Measurements from ENCODE around the gene SNRNP40. TPM values are rescaled to one million over a fixed set of nuclear protein-coding genes. Genes with fewer than 3 reads are reported as not detected.

The SNRNP40 gene
- total RNA-seq, 1 donor from 2014 or later = 32.3 TPM

GRCh38 chr1:31315902-31316301 lies 19.3 kb upstream of the SNRNP40 start:
- TF ChIP-seq CTCF (IDR thresholded peaks at IDR 0.05) = no peak
- no peaks in the 10 kb centered on the region for H3K9me3 Mint-ChIP-seq (ENCODE audit: low read depth)
- peaks cover 39% of the 10 kb centered on the region for H3K36me3 Mint-ChIP-seq (ENCODE audit: low read depth)
- H3K27ac Mint-ChIP-seq (ENCODE audit: unreplicated experiment) = no peak overlapping the region
- no peak for DNase-seq (ENCODE audit: low spot score)
- H3K4me1 Mint-ChIP-seq (ENCODE audit: low read depth) = no peaks in the 10 kb centered on the region
- no peak overlapping the region for H3K4me3 Mint-ChIP-seq (ENCODE audit: unreplicated experiment)
- no peaks in the 10 kb centered on the region for H3K27me3 Mint-ChIP-seq (ENCODE audit: low read depth)

GRCh38 chr1:31310198-31310597 lies 13.6 kb upstream of the SNRNP40 start:
- no peak for DNase-seq (ENCODE audit: low spot score)
- no peak overlapping the region for H3K27ac Mint-ChIP-seq (ENCODE audit: unreplicated experiment)
- no peak overlapping the region for H3K4me3 Mint-ChIP-seq (ENCODE audit: unreplicated experiment)
- TF ChIP-seq CTCF (IDR thresholded peaks at IDR 0.05) = no peak
- peaks cover 18% of the 10 kb centered on the region for H3K4me1 Mint-ChIP-seq (ENCODE audit: low read depth)
- H3K9me3 Mint-ChIP-seq (ENCODE audit: low read depth) = no peaks in the 10 kb centered on the region
- no peaks in the 10 kb centered on the region for H3K27me3 Mint-ChIP-seq (ENCODE audit: low read depth)
- peaks cover 28% of the 10 kb centered on the region for H3K36me3 Mint-ChIP-seq (ENCODE audit: low read depth)

GRCh38 chr1:31308036-31308435 lies 11.4 kb upstream of the SNRNP40 start:
- no peak overlapping the region for H3K4me3 Mint-ChIP-seq (ENCODE audit: unreplicated experiment)
- peaks cover 21% of the 10 kb centered on the region for H3K36me3 Mint-ChIP-seq (ENCODE audit: low read depth)
- H3K9me3 Mint-ChIP-seq (ENCODE audit: low read depth) = no peaks in the 10 kb centered on the region
- no peak for DNase-seq (ENCODE audit: low spot score)
- H3K27ac Mint-ChIP-seq (ENCODE audit: unreplicated experiment) = peak overlapping the region; percentile 29
- H3K27me3 Mint-ChIP-seq (ENCODE audit: low read depth) = no peaks in the 10 kb centered on the region
- peaks cover 27% of the 10 kb centered on the region for H3K4me1 Mint-ChIP-seq (ENCODE audit: low read depth)
- no peak for TF ChIP-seq CTCF (IDR thresholded peaks at IDR 0.05)

- Mint-ChIP-seq H3K9me3 (ENCODE audit: low read depth) (no peaks in the 10 kb centered on the region), H3K4me1 (ENCODE audit: low read depth) (peaks cover 33% of the 10 kb centered on the region), H3K27ac (ENCODE audit: unreplicated experiment) (peak overlapping the region; percentile 95), H3K27me3 (ENCODE audit: low read depth) (no peaks in the 10 kb centered on the region), H3K36me3 (ENCODE audit: low read depth) (peaks cover 14% of the 10 kb centered on the region), H3K4me3 (ENCODE audit: unreplicated experiment) (no peak overlapping the region)
- DNase-seq (ENCODE audit: low spot score) = no peak
- TF ChIP-seq CTCF (IDR thresholded peaks at IDR 0.05) = no peak
These were observed 9.7 kb upstream of the SNRNP40 start for GRCh38 chr1:31306278-31306677.

GRCh38 chr1:31302709-31303441 lies 6.3 kb upstream of the SNRNP40 start:
- Mint-ChIP-seq H3K4me3 (ENCODE audit: unreplicated experiment) (no peak overlapping the region), H3K27ac (ENCODE audit: unreplicated experiment) (peak overlapping the region; percentile 25), H3K36me3 (ENCODE audit: low read depth) (no peaks in the 10 kb centered on the region), H3K4me1 (ENCODE audit: low read depth) (peaks cover 48% of the 10 kb centered on the region), H3K27me3 (ENCODE audit: low read depth) (no peaks in the 10 kb centered on the region), H3K9me3 (ENCODE audit: low read depth) (no peaks in the 10 kb centered on the region)
- no peak for DNase-seq (ENCODE audit: low spot score)
- no peak for TF ChIP-seq CTCF (IDR thresholded peaks at IDR 0.05)
